IPS-20b (cell line): Measurements from ENCODE around the gene GSC2.

ENCODE experiments used
- H3K27ac ChIP-seq: one replicate; pipeline ENCODE4 v1.5.1; 2013; ENCODE audit warnings: low read length
- H3K27me3 ChIP-seq: 2 replicates; pipeline ENCODE4 v1.6.1; 2013; ENCODE audit warnings: mild to moderate bottlenecking, low read length, inconsistent platforms; ENCODE audit not compliant: insufficient read depth
- H3K36me3 ChIP-seq: 2 replicates; pipeline ENCODE4 v1.6.1; 2013; ENCODE audit warnings: low read depth, mild to moderate bottlenecking, inconsistent platforms, low read length, moderate library complexity; ENCODE audit not compliant: insufficient read depth
- H3K4me1 ChIP-seq: 2 replicates; pipeline ENCODE4 v1.6.1; 2013; ENCODE audit warnings: mild to moderate bottlenecking, control low read depth, inconsistent platforms, low read length, moderate library complexity; ENCODE audit not compliant: insufficient read depth
- H3K4me3 ChIP-seq: 2 replicates; pipeline ENCODE4 v1.5.1; 2013; ENCODE audit warnings: mild to moderate bottlenecking, low read length, inconsistent platforms
- H3K9ac ChIP-seq: 2 replicates; pipeline ENCODE4 v1.6.1; 2013; ENCODE audit warnings: low read depth, mild to moderate bottlenecking, inconsistent platforms, low read length, moderate library complexity
- H3K9me3 ChIP-seq: 2 replicates; pipeline ENCODE4 v1.6.1; 2013; ENCODE audit warnings: mild to moderate bottlenecking, low read depth, low read length, inconsistent platforms; ENCODE audit not compliant: insufficient read depth

The GSC2 gene

DNA sequence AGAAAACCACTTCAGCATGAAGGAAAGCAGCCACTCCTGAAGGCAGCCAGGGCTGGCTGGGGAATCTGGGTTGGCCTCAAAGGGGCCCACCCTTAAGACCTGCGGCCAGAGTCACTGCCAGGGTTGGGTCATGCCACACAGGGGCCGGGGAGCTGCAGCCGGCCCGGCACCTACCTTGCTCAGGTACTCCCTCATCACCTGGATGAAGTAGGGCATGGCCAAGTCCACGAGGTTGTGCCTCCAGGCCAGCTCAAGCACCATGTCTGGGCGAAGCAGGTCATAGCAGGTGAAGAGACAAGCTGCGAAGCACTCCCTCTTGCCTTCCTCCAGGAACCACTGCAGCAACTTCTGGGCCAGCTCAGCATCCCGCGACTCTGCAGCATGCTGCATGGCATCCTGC lies 33.1 kb upstream of the GSC2 start:
- Histone ChIP-seq H3K4me3 (no peak overlapping the region), H3K9ac (no peak overlapping the region), H3K4me1 (peaks cover 3% of the 10 kb centered on the region), H3K9me3 (no peaks in the 10 kb centered on the region), H3K27me3 (no peaks in the 10 kb centered on the region), H3K27ac (no peak overlapping the region), H3K36me3 (peaks cover 9% of the 10 kb centered on the region; the same call in 1 of the 2 replicates)

- Histone ChIP-seq H3K36me3 (peaks cover 3% of the 10 kb centered on the region; the same call in 1 of the 2 replicates), H3K27me3 (no peaks in the 10 kb centered on the region), H3K9me3 (no peaks in the 10 kb centered on the region), H3K9ac (no peak overlapping the region), H3K4me1 (peaks cover 3% of the 10 kb centered on the region), H3K27ac (no peak overlapping the region), H3K4me3 (no peak overlapping the region)
Observed at GRCh38 chr22:19182472-19183157, 32.5 kb upstream of the GSC2 start.

- no peak overlapping the region for H3K4me3 ChIP-seq
- H3K36me3 ChIP-seq: peaks cover under 1% of the 10 kb centered on the region; the same call in 1 of the 2 replicates
- H3K27ac ChIP-seq: no peak overlapping the region
- H3K9ac ChIP-seq: no peak overlapping the region
- peaks cover 3% of the 10 kb centered on the region for H3K4me1 ChIP-seq
- H3K27me3 ChIP-seq: no peaks in the 10 kb centered on the region
- H3K9me3 ChIP-seq: no peaks in the 10 kb centered on the region
Observed at GRCh38 chr22:19181786-19182471, 31.8 kb upstream of the GSC2 start.

DNA sequence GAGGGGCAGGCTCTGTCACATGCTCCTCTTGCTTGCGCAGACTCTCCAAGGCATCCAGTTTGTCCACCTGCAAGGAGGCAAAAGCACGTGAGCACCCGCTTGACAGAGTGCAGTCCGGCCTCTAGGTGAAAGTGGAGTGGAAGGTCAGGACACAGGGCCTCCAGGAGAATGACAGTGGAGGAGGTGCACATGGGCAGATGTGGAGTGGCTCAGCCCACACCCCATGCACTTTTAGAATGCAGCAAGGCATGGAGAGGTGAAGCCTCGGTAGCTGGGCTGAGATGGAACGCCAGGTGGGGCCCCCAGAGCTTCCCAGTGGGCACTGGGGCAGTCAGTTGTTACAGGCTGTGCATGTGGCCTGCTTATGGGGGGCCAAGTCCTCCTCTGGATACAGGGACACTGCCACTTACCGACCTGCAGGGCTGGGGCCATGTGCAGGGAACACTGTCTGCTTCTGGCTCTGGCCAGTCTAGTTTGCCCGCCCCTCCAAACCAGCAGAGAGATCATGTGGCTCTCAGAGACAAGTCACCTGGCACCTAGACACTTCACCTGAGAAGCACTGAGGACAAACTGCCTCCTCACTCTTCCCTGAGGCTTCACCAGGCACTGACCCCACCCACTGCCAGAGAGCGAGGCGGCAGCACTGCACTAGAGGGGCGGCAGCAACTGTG lies 30.8 kb upstream of the GSC2 start:
- H3K9me3 ChIP-seq: no peaks in the 10 kb centered on the region
- no peak overlapping the region for H3K27ac ChIP-seq
- H3K36me3 ChIP-seq: peaks cover 9% of the 10 kb centered on the region; the same call in 1 of the 2 replicates
- H3K9ac ChIP-seq: no peak overlapping the region
- peaks cover 6% of the 10 kb centered on the region for H3K4me1 ChIP-seq
- H3K4me3 ChIP-seq: no peak overlapping the region
- no peaks in the 10 kb centered on the region for H3K27me3 ChIP-seq

DNA sequence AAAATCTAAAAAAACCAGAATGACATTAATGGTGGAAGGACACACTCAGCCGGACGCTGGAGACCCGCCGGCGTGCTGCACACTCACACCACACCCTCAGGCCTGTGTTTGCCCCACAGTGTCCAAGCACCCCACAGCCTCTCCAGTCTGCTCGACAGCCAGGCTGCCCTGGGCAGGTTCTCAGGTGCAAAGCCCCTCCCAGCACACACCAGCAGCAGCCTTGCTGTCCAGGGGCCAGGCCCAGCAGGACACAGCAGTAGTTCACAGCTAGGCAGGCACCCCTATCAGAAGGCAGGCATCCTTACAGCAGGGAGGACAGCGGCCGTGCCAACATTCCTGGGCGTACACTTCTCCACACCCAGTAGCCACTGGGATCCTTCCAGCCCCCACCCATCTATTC lies 30.1 kb upstream of the GSC2 start:
- Histone ChIP-seq H3K36me3 (peaks cover 14% of the 10 kb centered on the region; the same call in 1 of the 2 replicates), H3K4me1 (peaks cover 6% of the 10 kb centered on the region), H3K27ac (no peak overlapping the region), H3K9ac (no peak overlapping the region), H3K9me3 (no peaks in the 10 kb centered on the region), H3K27me3 (no peaks in the 10 kb centered on the region), H3K4me3 (no peak overlapping the region)

GRCh38 chr22:19179497-19180048 lies 29.5 kb upstream of the GSC2 start:
- no peak overlapping the region for H3K27ac ChIP-seq
- H3K9ac ChIP-seq: peak overlapping the region; percentile 72; the same call in 1 of the 2 replicates

GRCh38 chr22:19178657-19179496 lies 28.8 kb upstream of the GSC2 start, which contains the start of gene SLC25A1:
Gene SLC25A1, minus strand, starts transcription at chr22:19178736. Its CDS starts 63 bp downstream, at chr22:19178673.
- Histone ChIP-seq H3K4me1 (peaks cover 18% of the 10 kb centered on the region), H3K27me3 (no peaks in the 10 kb centered on the region), H3K4me3 (peak within 1 kb of the TSS; percentile 79), H3K9ac (peak within 1 kb of the TSS; percentile 76; the same call in 1 of the 2 replicates), H3K9me3 (no peaks in the 10 kb centered on the region), H3K36me3 (peaks cover 14% of the 10 kb centered on the region; the same call in 1 of the 2 replicates), H3K27ac (peak within 1 kb of the TSS; percentile 64)

More at GRCh38 chr22:19179497-19180048, 29.5 kb upstream of the GSC2 start:
- peak overlapping the region; percentile 79 for H3K4me3 ChIP-seq
- H3K36me3 ChIP-seq: peaks cover 14% of the 10 kb centered on the region; the same call in 1 of the 2 replicates
- peaks cover 11% of the 10 kb centered on the region for H3K4me1 ChIP-seq
- H3K27me3 ChIP-seq: no peaks in the 10 kb centered on the region
- H3K9me3 ChIP-seq: no peaks in the 10 kb centered on the region

DNA sequence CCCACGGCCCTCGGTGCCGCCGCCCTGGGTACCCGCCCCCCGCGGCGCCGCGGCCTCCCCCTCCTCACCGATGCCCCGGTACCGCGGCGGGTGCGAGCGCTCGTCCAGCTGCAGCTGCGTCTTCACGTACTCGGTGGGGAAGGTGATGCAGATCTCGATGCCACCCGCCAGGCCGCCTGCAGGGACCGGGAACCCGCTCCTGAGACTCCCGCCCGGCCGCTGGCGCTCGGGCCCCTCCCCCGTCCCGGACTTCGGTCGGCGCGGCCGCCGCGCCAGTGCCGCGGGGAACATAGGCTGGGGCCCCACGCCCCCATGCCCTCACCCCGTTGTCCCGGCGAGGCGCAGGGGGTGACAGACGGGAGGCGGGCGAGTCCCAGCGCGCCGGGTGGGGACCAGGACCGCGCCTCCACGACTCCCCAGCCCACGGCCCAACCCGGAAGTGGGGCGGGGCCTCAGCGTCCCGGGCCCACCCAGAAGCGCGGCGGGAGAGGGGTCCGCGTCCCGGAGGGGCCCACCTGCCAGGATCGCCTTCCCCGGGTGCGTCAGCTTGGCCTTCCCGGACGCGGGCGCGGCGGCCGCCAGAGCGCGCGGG lies 28.1 kb upstream of the GSC2 start:
- H3K9me3 ChIP-seq: no peaks in the 10 kb centered on the region
- H3K4me3 ChIP-seq: peak overlapping the region; percentile 72
- H3K36me3 ChIP-seq: peaks cover 14% of the 10 kb centered on the region; the same call in 1 of the 2 replicates
- no peaks in the 10 kb centered on the region for H3K27me3 ChIP-seq
- H3K9ac ChIP-seq: peak overlapping the region; percentile 76; the same call in 1 of the 2 replicates
- peaks cover 22% of the 10 kb centered on the region for H3K4me1 ChIP-seq
- H3K27ac ChIP-seq: peak overlapping the region; percentile 64

GRCh38 chr22:19177164-19178064 lies 27.3 kb upstream of the GSC2 start:
- Histone ChIP-seq H3K27me3 (no peaks in the 10 kb centered on the region), H3K9me3 (no peaks in the 10 kb centered on the region), H3K9ac (peak overlapping the region; percentile 76; the same call in 1 of the 2 replicates), H3K27ac (no peak overlapping the region), H3K4me1 (peaks cover 28% of the 10 kb centered on the region), H3K36me3 (peaks cover 14% of the 10 kb centered on the region; the same call in 1 of the 2 replicates), H3K4me3 (peak overlapping the region; percentile 72)

- peak overlapping the region; percentile 51; the same call in 1 of the 2 replicates for H3K9ac ChIP-seq
- H3K9me3 ChIP-seq: no peaks in the 10 kb centered on the region
- peak overlapping the region; percentile 72 for H3K4me3 ChIP-seq
- no peak overlapping the region for H3K27ac ChIP-seq
- H3K27me3 ChIP-seq: no peaks in the 10 kb centered on the region
- H3K4me1 ChIP-seq: peaks cover 28% of the 10 kb centered on the region
- H3K36me3 ChIP-seq: peaks cover 14% of the 10 kb centered on the region; the same call in 1 of the 2 replicates
Observed at GRCh38 chr22:19176732-19177131, 26.6 kb upstream of the GSC2 start.
